Natural killer cell (primary cell): ENCODE data around the gene MAST4. TPM values are rescaled to one million over a fixed set of nuclear protein-coding genes. Genes with fewer than 3 reads are reported as not detected.

Experiments
- ATAC-seq, 3 donors: fragments of 150-1000 bp in 2 of 3; fragments of 200-7000 bp in 1 of 3; cut with Tn5 transposase; 1 replicate in 1 of 3; 2 replicates in 2 of 3; pipeline ENCODE4 v1.10.0; 2021; ENCODE audit warnings: mild to moderate bottlenecking in 2 of 3, moderate library complexity in 2 of 3
- DNase-seq, 2 donors: peaks; one replicate each; pipeline versions ENCODE4 v3.0.0 to v3.0.0-alpha.2; 2013 to 2021; ENCODE audit warnings: mixed read lengths in 1 of 2
- H3K27ac ChIP-seq: one replicate; pipeline ENCODE4 v1.5.1; 2013; ENCODE audit warnings: mild to moderate bottlenecking, low read length
- H3K27me3 ChIP-seq: one replicate; pipeline ENCODE4 v1.6.1; 2013; ENCODE audit warnings: low read length; ENCODE audit not compliant: control insufficient read depth, insufficient read depth
- H3K36me3 ChIP-seq: one replicate; pipeline ENCODE4 v1.6.1; 2013; ENCODE audit warnings: low read length; ENCODE audit not compliant: control insufficient read depth, insufficient read depth
- H3K4me1 ChIP-seq: one replicate; pipeline ENCODE4 v1.6.1; 2013; ENCODE audit warnings: low read length; ENCODE audit not compliant: control insufficient read depth, insufficient read depth
- H3K4me3 ChIP-seq: one replicate; pipeline ENCODE4 v1.5.1; 2013; ENCODE audit warnings: low read length
- H3K9me3 ChIP-seq: one replicate; pipeline ENCODE4 v1.6.1; 2013; ENCODE audit warnings: low read length; ENCODE audit not compliant: control insufficient read depth, insufficient read depth
- H3K27ac Mint-ChIP-seq, 2 donors: one replicate each; pipeline ENCODE4 v1.8.0; 2022; ENCODE audit warnings: mild to moderate bottlenecking in 2 of 2, mixed read lengths in 2 of 2, moderate library complexity in 1 of 2
- H3K27me3 Mint-ChIP-seq, 2 donors: one replicate each; pipeline ENCODE4 v1.8.0; 2022; ENCODE audit warnings: low read depth in 2 of 2, mixed read lengths in 2 of 2
- H3K36me3 Mint-ChIP-seq: one replicate; pipeline ENCODE4 v1.8.0; 2022; ENCODE audit warnings: mixed read lengths
- H3K4me1 Mint-ChIP-seq, 2 donors: one replicate each; pipeline ENCODE4 v1.8.0; 2022; ENCODE audit warnings: mixed read lengths in 2 of 2
- H3K4me3 Mint-ChIP-seq: one replicate; pipeline ENCODE4 v1.8.0; 2022; ENCODE audit warnings: mild to moderate bottlenecking, moderate library complexity, mixed read lengths
- H3K9me3 Mint-ChIP-seq, 2 donors: one replicate each; pipeline ENCODE4 v1.8.0; 2022; ENCODE audit warnings: mixed read lengths in 2 of 2
- WGBS: methylation state at CpG from one replicate; pipeline ENCODE4 v1.1.7; 2013; ENCODE audit warnings: missing lambda C conversion rate; ENCODE audit not compliant: insufficient coverage; 5-methylcytosine and 5-hydroxymethylcytosine counted together
- intact Hi-C: fragments of 100-400 bp; cut with micrococcal nuclease; formaldehyde crosslinking; loops from one replicate; pipeline ENCODE4 v1.14.2; 2022
- total RNA-seq, 4 donors: library from RNA; stranded (reverse); fragments of 120-200 nt in 1 of 4; gene quantifications; one replicate each; pipeline versions ENCODE4 v1.2.3 to v1.2.4, GENCODE V29; 2013 to 2022
- TF ChIP-seq, protein P1 (sequence below): fragments of 200-600 bp; IDR thresholded peaks from one replicate; pipeline ENCODE4 v1.8.0; 2022; ENCODE audit warnings: antibody characterized with exemption

Gene MAST4
- total RNA-seq: 10 to 100 TPM in 2 of 3 donors, 1 to 10 TPM in 1; 6.5 to 14.1 (median 12.7) TPM
- total RNA-seq (2013): 10.1 TPM

DNA sequence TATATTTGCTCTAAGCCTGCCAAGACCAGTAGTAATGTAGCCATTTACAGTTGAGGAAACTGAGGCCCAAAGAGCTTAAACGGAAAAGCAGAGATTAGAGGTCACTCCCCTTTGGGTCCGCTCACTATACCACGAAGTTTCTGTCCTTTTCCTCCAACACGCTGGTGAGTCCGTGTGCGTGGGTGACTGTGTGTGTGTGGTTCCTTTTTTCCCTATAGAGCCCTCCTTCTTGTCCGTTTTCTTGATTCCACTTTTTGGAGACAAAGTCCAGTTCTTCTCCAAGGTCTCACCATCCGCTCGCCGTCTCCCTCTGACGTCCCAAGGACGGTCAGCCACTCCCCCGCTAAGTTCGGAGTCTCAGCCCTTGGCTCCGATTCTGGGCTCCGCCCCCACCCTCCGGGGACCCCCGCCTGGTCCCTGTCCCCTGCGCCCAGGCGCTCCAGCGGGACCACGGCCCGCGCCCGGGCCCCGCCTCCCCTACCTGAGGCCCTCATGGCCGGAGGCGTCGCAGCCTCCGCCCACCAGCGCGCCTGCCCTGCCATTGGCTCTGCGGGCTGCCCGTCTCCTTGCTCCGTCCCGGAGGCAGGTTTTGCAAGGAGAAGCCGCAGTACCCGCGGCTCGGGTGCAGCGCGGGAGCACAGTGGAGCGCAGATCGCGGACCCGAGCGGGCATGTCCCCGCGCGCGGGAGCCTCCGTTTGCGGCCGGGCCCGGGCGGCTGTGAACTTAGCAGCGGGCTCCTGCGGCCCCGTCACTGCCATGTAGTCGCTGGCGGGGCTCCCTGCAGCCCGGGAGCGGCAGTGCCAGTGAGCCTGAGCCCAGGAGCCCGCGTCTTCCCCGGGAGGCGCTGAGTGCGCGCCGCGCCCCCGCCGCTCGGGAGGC, at the start of gene MAST4:
Gene MAST4, plus strand, starts transcription at position 638 of the 880 bp plus-strand sequence. CDS start 263 bp downstream, outside the sequence.
- WGBS: 2% methylated on average over 71 of the region's 74 CpGs
- peak within 1 kb of the TSS; percentile 69 for H3K4me3 Mint-ChIP-seq
- no peak within 1 kb of the TSS for H3K27ac Mint-ChIP-seq
- peak in 2 of 3 donors; percentile 66 to 67 for ATAC-seq
- H3K36me3 Mint-ChIP-seq: no peaks in the 10 kb centered on the region
- Histone ChIP-seq H3K36me3 (no peaks in the 10 kb centered on the region), H3K4me1 (peaks cover 12% of the 10 kb centered on the region), H3K27me3 (peaks cover 14% of the 10 kb centered on the region), H3K4me3 (peak within 1 kb of the TSS; percentile 23), H3K9me3 (no peaks in the 10 kb centered on the region), H3K27ac (no peak within 1 kb of the TSS)
- no peaks in the 10 kb centered on the region for H3K9me3 Mint-ChIP-seq
- peaks cover 35 to 59% of the 10 kb centered on the region in 2 donors for H3K27me3 Mint-ChIP-seq
- H3K4me1 Mint-ChIP-seq: peaks cover 0 to 3% of the 10 kb centered on the region in 2 donors
- intact Hi-C loops: no loop called here
- TF ChIP-seq, protein P1, sequence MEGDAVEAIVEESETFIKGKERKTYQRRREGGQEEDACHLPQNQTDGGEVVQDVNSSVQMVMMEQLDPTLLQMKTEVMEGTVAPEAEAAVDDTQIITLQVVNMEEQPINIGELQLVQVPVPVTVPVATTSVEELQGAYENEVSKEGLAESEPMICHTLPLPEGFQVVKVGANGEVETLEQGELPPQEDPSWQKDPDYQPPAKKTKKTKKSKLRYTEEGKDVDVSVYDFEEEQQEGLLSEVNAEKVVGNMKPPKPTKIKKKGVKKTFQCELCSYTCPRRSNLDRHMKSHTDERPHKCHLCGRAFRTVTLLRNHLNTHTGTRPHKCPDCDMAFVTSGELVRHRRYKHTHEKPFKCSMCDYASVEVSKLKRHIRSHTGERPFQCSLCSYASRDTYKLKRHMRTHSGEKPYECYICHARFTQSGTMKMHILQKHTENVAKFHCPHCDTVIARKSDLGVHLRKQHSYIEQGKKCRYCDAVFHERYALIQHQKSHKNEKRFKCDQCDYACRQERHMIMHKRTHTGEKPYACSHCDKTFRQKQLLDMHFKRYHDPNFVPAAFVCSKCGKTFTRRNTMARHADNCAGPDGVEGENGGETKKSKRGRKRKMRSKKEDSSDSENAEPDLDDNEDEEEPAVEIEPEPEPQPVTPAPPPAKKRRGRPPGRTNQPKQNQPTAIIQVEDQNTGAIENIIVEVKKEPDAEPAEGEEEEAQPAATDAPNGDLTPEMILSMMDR: no peak
- DNase-seq: peak in 1 of 2 donors; percentile 36

DNA sequence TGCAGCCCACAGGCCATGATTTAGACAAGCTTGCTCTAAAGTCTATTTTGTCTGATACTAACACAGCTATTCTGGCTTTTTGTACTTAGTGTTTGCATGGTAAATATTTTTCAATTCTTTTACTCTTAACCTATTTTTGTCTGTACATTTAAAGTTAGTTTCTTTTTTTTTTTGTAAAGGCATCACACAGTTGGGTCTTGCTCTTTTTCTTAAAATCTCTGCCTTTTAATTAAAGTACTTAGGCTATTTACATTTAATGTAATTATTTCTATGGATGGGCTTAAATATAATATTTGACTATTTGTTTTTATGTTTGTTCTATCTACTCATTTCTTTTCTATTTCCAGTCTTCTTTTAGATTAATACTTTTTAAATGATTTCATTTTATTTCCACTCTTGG, 49.7 kb upstream of the MAST4 start:
- H3K4me3 ChIP-seq: no peak overlapping the region
- Mint-ChIP-seq H3K27me3 (no peaks in the 10 kb centered on the region), H3K9me3 (peaks cover 5 to 8% of the 10 kb centered on the region in 2 donors), H3K36me3 (no peaks in the 10 kb centered on the region), H3K4me1 (no peaks in the 10 kb centered on the region), H3K27ac (no peak overlapping the region), H3K4me3 (no peak overlapping the region)
- H3K9me3 ChIP-seq: no peaks in the 10 kb centered on the region
- TF ChIP-seq, protein P1: no peak
- no peak for ATAC-seq
- H3K27ac ChIP-seq: no peak overlapping the region
- DNase-seq: no peak
- intact Hi-C loops: no loop called here
- H3K27me3 ChIP-seq: no peaks in the 10 kb centered on the region
- H3K4me1 ChIP-seq: no peaks in the 10 kb centered on the region
- H3K36me3 ChIP-seq: no peaks in the 10 kb centered on the region

DNA sequence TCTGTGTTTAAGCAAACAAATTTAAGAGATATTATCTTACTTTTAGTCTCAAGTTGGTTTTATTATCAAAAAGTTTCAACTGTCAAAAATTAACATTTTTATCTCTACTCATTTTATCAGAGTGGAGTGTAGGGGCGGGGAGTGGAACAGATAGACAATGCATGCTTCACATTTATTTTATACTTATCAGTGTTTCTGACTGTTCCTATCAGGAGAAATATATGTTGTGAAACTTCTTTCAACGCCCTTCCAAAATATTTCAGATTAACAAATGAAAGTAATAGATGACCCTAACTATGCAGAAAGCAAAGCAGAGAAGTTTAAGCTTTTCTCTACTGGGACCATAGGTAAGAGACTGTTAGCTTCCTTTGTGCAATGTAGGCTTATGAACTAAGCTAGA, 44.9 kb upstream of the MAST4 start:
- no peaks in the 10 kb centered on the region for H3K27me3 Mint-ChIP-seq
- peaks cover 5 to 8% of the 10 kb centered on the region in 2 donors for H3K9me3 Mint-ChIP-seq
- no peak overlapping the region for H3K27ac Mint-ChIP-seq
- WGBS: no CpG with 5 or more reads among the region's 2 CpGs
- Histone ChIP-seq H3K36me3 (no peaks in the 10 kb centered on the region), H3K27ac (no peak overlapping the region), H3K27me3 (no peaks in the 10 kb centered on the region), H3K9me3 (no peaks in the 10 kb centered on the region), H3K4me1 (no peaks in the 10 kb centered on the region), H3K4me3 (no peak overlapping the region)
- H3K4me3 Mint-ChIP-seq: no peak overlapping the region
- no peaks in the 10 kb centered on the region for H3K36me3 Mint-ChIP-seq
- intact Hi-C loops: no loop called here
- no peak for DNase-seq
- TF ChIP-seq, protein P1: no peak
- no peaks in the 10 kb centered on the region for H3K4me1 Mint-ChIP-seq
- ATAC-seq: no peak
